HG02870 (cell line): Measurements from ENCODE around the gene SLC5A7.

ENCODE experiments used
- ATAC-seq: cut with Tn5 transposase; IDR thresholded peaks from one replicate; pipeline ENCODE4 v1.9.1; 2021; ENCODE audit warnings: mild to moderate bottlenecking, moderate library complexity; ENCODE audit not compliant: unreplicated experiment

Gene SLC5A7

DNA sequence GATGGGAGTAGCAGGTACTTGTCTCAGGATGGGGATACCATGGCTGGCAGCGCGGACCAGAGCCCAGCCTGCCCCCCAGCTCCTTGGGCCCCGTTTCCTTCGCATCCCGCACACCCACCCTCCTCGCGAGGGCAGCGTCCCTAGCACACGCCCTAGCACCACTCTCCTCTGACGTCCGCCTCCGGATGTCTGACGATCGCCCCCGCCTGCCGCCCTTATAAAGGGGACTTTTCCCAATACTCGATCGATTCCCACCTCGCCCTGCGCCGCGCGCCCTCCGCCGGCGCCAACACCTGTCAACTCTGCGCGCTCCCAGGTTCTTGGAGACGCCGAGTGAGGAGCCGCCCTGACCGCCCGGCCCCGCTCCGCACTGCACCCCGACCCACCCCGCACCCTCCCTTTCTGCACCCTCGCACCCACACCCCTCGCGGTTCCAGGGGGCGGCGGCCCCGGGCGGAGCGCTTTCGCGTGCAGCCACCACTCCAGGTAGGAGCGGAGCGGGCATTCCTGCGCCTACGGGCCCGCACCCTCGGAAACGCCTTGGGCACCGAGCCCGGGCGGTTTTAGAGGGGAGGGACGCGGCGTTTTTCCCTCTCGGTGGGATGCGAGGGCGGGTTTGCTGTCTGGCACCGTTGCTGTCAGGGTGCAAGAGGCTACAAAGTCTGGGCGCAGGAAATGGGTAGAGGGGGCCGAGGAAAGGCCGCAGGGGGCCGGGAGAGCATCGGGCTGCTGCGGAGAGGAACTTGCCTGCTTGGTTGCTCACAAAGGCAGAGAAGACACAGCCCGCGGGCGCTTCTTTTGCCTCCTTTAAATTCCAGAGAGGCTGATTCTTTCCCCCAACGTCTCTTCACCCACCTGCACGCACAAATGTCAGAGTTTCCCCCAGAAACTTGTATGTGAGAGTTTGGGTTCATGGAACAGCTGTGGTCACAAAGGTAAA lies at the start of gene SLC5A7:
TSS of gene SLC5A7 (plus strand) at position 247 of the 940 bp plus-strand sequence. CDS start 1,632 bp downstream, outside the sequence.
- ATAC-seq: no peak

GRCh38 chr2:107961395-107961794 lies 24.9 kb upstream of the SLC5A7 start:
- no peak for ATAC-seq

GRCh38 chr2:107964185-107964584 lies 22.1 kb upstream of the SLC5A7 start:
- ATAC-seq: no peak

DNA sequence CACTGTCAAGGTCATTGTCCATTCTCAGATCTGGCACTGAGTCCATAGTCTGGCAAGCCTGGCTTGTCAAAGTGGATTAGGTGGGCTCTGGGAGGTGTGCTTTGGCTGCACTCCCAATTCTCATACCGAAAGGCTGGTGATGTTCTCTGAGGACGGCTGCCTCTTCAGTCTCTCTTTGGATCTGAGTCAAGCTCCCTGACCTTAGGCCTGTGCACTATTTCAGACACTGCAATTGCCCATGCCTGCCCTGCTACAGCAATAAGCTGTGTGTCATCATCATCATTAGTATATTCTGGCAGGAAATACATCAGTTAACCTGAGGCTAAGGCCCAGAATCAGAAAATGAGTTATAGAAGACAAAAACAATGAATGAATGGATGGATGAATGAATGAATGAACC lies 1.6 kb upstream of the SLC5A7 start:
- no peak for ATAC-seq

- no peak for ATAC-seq
Observed at GRCh38 chr2:107988108-107988507, 1.8 kb downstream of the SLC5A7 start.

GRCh38 chr2:107989445-107989844 lies 3.1 kb downstream of the SLC5A7 start:
- ATAC-seq: no peak

DNA sequence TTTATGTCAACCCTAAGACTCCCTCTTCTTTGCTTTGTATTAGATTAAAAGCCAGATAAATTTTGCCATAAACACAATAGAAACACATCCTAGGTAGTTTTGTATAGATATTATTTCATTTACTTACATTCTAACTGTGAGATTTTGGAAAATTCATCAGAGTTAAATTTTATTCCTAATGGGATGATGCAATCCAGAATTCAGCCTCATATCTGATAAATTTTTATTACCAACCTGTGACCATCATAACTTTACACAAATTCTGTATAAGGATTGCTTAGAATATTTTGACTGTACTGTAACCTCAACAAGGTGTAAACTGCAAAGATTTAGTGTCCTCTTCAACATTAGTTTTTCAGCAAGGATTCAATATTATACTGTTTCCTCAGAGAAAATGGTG lies 4.4 kb downstream of the SLC5A7 start:
- ATAC-seq: no peak

- no peak for ATAC-seq
Observed at GRCh38 chr2:107992069-107992468, 5.7 kb downstream of the SLC5A7 start.

GRCh38 chr2:107999158-107999557 lies 12.8 kb downstream of the SLC5A7 start:
- ATAC-seq: no peak

- no peak for ATAC-seq
Observed at GRCh38 chr2:108010912-108011591, 24.7 kb downstream of the SLC5A7 start.

DNA sequence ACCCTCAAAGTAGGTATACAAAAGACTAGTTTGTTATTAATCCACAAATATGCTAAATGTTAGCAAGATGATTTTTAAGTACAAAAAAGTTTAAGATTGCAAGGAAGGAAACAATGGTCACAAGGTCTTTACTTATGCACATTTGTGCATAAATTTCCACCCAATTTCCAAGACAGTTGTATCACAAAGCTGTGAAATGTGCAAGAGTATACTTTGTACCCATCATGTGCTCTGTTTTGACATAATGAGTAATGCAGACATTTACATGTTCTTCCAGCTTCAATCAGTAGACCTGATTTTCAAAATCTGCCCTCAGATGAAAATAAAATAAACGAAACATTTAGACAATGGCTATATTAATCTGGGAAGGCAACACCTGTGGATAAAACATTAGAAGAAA lies 27.0 kb downstream of the SLC5A7 start:
- ATAC-seq: no peak

- no peak for ATAC-seq
Observed at GRCh38 chr2:108022628-108023027, 36.3 kb downstream of the SLC5A7 start.

DNA sequence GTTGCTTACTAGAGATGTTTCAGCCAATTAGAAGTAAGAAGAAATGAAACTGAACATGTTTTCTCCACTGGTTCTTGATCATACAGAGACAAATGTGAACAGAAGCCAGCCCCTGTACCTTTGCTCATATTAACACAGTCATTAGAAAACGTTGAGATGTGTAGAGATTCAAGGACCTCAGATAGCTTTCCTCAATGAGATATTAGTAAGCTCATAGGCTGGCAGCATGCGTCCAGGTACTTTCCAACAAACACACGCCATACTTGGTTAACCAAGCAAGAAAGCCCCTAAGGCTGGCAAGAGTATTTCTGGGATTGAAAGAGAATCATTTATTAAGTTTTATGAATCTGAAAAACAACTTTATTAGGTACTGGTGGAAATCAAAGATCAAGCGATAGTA lies 37.5 kb downstream of the SLC5A7 start:
- ATAC-seq: no peak

GRCh38 chr2:108026092-108026794 lies 39.9 kb downstream of the SLC5A7 start:
- ATAC-seq: no peak

DNA sequence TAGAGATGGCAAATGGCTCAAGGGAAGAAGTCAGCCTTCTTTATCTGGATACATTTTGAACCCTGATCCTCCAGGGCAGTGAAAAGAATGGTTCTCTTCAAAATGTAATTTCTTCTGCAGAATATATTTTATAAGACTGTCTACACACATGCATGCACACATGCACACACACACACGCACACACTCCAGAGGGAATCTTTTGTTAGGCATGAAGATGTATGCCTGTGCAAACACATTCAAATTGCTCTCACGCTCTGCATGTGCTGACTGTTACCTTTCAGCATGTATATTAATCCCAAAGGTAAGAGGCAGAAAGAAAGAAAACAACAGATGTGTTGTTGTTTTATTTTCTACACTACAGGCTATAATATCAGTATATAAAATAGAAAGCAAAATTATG lies 43.2 kb downstream of the SLC5A7 start:
- no peak for ATAC-seq

GRCh38 chr2:108029912-108030311 lies 43.6 kb downstream of the SLC5A7 start:
- ATAC-seq: no peak

DNA sequence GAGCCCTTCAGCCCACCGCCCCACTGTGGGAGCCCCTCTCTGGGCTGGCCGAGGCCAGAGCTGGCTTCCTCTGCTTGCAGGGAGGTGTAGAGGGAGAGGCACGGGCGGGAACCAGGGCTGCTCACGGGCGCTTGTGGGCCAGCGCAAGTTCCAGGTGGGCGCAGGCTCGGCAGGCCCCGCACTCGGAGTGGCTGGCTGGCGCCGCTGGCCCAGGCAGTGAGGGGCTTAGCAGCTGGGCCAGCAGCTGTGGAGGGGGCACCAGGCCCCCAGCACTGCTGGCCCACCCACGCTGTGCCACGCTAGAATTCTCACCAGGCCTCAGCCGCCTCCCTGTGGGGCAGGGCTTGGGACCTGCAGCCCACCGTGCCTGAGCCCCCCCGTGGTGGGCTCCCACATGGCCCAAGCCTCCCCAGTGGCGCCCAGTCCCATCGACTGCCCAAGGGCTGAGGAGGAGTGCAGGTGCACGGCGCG lies 45.2 kb downstream of the SLC5A7 start:
- ATAC-seq: no peak

- no peak for ATAC-seq
Observed at GRCh38 chr2:108034843-108035242, 48.5 kb downstream of the SLC5A7 start.

DNA sequence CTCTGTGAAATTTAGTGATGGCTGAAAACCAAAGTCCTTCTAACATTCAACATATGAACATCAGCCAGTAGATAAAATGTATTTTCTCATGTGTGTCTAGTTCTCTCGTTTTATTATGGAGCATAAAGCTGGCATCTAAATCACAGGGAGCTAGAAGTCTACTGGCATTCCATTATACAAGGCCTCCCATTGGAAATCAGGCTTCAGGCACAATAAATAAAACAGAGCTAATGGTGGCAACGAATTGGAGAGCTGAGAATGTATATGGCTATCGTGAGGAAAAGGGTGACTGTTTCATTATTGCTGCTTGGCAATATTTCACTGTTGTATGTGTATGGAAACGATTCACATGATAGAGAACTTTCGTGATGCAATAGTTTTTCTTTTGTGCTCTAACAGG lies 62.4 kb downstream of the SLC5A7 start:
- ATAC-seq: no peak

GRCh38 chr2:108058576-108059137 lies 72.3 kb downstream of the SLC5A7 start:
- ATAC-seq: no peak

GRCh38 chr2:108061439-108062042 lies 75.2 kb downstream of the SLC5A7 start:
- no peak for ATAC-seq
